HG02798 (cell line): ENCODE measurements around the gene RAD51B.

ENCODE experiments used
- ATAC-seq: cut with Tn5 transposase; IDR thresholded peaks from one replicate; pipeline ENCODE4 v1.9.1; 2021; ENCODE audit warnings: mild to moderate bottlenecking; ENCODE audit not compliant: unreplicated experiment, poor library complexity

The RAD51B gene

GRCh38 chr14:68668531-68668930, 849.0 kb downstream of the RAD51B start:
- no peak for ATAC-seq

GRCh38 chr14:68669111-68669511, 849.5 kb downstream of the RAD51B start:
- ATAC-seq = no peak

DNA sequence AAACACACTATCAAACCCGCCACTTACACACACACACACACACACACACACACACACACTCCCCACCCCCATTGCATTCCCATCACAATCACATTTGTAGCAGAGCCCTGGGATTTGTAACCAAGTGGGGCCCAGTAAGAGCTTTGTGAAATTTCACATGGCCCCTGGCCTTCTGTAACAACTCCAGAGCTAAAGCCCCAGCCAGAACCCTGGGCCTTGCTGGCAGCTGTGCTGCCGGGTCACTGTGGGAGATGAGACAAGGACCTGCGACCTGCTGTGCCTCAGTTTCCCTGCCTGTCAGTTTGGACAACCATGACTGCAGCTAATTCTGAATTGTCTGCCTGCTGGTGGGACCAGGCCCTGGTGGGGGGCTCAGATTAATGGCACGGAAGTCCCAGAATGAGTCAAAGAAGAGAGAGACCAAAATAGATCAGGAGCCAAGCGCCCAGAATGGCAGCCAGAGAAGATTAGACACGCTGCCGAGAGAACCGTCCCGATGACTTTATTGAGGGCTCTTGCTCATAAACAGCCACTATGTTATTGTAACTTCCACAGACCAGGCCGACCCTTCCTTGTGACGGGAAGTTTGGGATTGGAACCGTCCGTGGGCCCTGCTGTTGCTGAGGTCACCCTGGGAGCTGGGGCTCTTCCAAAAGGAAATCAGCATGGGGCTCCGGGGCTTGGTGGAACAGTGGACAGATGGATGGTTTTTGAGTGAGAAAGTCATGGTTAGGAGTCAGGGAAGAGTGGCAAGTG, 850.2 kb downstream of the RAD51B start:
- ATAC-seq = no peak

GRCh38 chr14:68670359-68670715, 850.8 kb downstream of the RAD51B start:
- ATAC-seq = no peak

DNA sequence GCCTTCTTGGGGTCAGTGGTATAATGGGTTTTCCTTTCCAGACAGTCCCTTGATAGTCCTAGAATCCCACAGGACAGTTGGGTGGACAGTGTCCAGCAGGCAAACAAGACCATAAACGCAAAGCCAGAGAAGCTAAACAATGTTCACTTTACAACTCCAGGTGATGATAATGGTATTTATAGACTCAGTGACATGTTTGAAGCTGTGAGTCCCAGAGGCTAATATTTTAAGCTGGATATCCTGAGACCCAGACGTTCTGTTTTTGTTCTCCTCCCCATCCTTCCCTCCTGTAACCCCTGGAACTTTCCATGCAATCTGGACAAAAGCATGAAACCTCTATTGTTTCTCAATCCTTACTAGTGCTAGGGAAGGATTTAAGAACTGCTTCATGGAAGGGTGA, 852.3 kb downstream of the RAD51B start:
- no peak for ATAC-seq

GRCh38 chr14:68672609-68673285, 853.2 kb downstream of the RAD51B start:
- ATAC-seq = no peak

DNA sequence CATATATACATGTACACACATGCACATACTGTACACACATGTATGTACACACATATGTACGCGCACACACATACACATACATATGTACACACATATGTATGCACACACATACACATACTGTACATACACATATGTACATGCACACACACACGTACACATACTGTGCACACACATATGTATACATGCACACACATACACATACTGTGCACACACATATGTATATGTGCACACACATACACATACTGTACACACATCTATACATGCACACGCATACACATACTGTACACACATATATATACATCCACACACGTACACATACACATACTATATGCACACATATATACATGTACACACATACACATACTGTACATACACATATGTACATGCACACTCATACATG, 853.9 kb downstream of the RAD51B start:
- ATAC-seq = no peak

DNA sequence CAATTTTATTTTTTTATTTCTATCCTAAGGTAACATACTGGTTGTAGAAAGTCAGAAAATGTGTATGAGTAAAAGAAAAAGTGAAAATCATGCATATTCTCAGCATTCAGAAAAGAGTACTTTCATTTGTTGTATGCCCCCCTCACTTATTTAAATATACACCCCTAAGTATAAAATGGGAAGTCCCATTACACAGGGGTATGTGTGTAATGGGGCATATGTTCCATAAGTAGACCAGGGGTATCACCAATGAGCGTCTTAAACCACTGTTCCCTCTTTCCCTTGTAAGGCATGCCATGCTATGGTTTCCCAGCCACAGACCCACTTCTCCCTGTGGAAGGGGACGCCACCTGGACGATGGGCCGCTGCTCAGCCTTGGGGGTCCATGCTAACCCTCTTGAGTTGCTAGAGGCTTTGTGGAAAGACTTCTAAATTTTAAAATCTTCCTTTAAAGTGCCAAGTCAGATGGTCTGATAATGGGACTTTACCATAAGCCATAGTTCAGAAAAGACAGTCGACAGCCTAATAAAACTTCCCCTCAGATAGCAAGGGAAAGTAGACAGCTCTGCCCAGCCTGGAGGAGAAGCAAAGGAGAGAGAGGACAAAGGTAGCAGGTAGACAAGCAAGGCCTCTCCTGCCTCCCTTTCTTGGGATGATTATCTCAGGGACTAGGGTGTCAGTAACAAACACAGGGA, 855.1 kb downstream of the RAD51B start:
- no peak for ATAC-seq

- ATAC-seq = no peak
Observed at GRCh38 chr14:68675233-68675577, 855.6 kb downstream of the RAD51B start.

- no peak for ATAC-seq
Observed at GRCh38 chr14:68676511-68676943, 856.9 kb downstream of the RAD51B start.

DNA sequence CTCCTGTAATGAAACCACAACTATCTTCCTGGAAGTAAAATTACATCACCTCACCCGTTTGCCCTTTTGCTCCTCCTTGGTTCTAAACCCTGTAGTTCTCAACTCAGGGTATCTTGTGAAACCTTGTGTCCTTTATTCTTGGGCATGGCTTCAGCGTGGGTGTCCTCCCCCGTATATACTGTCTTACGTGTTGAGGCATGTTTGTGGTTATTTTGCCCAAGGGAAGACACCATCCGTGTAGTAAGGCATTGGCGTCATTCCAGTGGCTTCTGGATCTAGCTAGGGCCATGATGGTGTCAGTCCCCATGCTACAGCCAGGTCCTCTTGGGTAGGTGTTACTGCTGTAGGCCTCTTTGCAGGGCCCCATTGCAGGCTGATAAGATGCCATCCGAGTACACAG, 857.9 kb downstream of the RAD51B start:
- ATAC-seq = no peak

GRCh38 chr14:68677901-68678300, 858.3 kb downstream of the RAD51B start:
- ATAC-seq = no peak

DNA sequence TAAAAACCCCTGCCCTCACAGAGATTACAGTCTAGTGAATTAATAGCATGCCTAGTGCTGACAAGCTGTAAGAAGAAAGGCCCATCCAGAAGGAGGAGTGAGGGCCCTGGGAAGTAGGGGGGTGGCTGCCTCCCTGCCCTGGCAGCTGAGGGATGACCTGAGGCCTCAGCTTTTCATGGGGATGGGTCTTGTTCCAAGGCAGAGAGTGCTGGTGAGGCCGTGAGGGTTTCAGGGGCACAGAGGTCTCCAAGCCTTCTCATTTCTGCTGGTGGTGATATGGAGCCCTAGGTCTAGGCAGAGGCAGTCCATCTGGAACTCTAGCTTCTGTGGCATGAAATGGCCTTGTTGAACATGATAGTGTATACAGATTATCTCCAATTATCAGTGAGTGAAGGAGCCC, 858.9 kb downstream of the RAD51B start:
- no peak for ATAC-seq

DNA sequence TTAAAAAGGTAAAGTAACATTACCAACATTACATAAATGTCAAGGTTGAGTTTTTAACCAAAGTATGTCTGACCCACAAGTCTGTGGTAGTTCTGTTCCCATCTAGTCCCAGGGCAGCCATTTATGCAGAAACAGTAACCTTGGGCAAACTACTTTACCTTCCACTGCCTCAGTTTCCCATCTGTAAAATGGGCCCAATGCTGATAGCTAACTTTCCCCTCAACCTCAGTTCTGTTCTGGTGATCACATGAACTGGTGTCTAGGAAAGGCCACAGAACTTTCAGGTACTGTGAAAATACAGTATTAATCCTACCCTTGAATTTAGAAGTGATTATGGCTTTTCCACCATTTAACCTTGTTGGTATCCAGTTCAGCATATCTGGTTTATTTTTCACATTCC, 859.7 kb downstream of the RAD51B start:
- ATAC-seq = no peak

DNA sequence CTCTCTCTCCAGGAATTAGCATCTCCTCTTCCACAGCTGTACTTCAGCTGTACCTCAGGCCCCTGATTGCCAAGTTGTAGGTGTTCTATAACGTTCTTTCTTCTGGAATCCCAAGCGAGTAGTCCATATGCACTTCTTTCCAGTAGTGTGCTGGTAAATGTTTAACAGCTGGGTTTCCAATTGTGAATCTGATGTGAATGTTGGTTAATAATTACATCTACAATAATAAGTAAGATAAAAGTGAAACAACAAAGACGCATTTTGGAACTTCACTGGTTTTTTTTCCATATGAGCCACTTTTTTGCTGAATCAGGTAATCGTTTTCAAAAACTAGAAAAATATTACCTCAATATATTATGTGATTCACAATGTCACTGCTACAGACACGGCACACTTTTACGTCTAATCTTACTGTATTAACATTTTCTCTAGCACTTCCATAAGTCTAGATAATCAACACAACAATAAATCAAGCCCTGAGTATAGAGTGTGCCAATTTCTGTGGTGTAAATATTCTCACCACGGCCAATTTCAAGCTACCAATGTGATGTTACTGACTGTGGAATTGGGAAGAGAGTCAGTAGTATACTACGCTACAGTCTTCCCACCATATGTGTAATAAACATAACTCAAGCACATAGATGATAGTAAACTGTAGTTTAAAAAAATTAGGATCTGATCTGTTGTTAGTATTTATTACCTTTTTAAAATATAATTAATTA, 860.3 kb downstream of the RAD51B start:
- no peak for ATAC-seq

- no peak for ATAC-seq
Observed at GRCh38 chr14:68680541-68681051, 861.0 kb downstream of the RAD51B start.

GRCh38 chr14:68681256-68682011, 861.9 kb downstream of the RAD51B start:
- no peak for ATAC-seq

GRCh38 chr14:68682166-68683103, 862.9 kb downstream of the RAD51B start:
- ATAC-seq = no peak

GRCh38 chr14:68683326-68683725, 863.7 kb downstream of the RAD51B start:
- no peak for ATAC-seq
